Stimulated activated CD4-positive, alpha-beta T cell treated with anti-CD3 and anti-CD28 coated beads, Interleukin-12 subunit alpha, Interleukin-12 subunit beta, amount 100 ng/mL, for 48 hours (primary cell): Measurements from ENCODE around the gene C22orf42.
A peak's percentile ranks its signal among the peaks of the same experiment; 100 is the strongest.
"Not testable (repeated sequence)": the region's sequence is repeated elsewhere in the genome, so short reads cannot be mapped to it uniquely, and the experiment has no call there.

Experiments
- DNase-seq, 3 donors: peaks; one replicate each; pipeline ENCODE4 v3.0.0-alpha.2; 2020; ENCODE audit warnings: low read depth in 2 of 3, low spot score in 1 of 3

C22orf42 gene, protein sequence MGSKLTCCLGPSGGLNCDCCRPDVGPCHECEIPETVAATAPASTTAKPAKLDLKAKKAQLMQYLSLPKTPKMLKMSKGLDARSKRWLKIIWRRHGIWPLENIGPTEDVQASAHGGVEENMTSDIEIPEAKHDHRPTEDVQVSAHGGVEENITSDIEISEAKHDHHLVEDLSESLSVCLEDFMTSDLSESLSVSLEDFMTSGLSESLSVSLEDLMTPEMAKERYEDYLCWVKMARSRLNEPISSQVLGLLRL

DNA sequence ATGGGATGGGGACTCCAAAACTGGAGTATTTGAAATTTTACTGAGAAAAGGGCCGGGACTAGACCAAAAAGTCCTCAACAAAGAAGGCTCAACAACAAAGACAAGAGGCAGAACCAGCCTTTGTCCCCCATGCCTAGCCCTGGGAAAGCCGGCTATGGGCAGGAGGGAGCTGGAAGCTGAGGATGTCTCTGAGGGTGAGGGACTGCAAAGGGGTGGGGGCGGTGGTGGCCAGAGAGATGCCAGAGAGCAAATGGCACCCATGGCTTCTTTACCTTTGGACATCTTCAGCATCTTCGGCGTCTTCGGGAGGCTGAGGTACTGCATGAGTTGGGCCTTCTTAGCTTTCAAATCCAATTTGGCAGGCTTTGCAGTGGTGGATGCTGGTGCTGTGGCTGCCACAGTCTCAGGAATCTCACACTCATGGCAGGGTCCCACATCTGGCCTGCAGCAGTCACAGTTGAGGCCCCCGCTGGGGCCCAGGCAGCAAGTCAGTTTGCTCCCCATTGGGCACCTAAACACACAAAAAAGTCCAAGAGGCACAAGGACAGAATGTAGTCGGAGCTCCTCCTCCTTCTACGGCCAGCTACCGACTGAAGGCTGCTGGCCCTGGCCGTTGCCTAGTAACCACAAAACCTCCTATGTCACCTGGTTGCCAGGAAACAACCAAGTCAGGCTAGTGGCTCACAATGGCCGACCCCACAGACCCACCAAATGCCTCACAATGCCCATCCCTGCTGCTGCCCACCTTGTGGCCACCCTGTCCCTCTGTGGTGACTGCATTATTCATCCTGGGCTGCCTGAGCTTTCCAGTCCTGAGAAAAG is at the start of gene C22orf42:
Gene C22orf42, minus strand, starts transcription at position 592 of the 822 bp plus-strand sequence. Its CDS starts 88 bp downstream, at position 504.
- no peak for DNase-seq

DNA sequence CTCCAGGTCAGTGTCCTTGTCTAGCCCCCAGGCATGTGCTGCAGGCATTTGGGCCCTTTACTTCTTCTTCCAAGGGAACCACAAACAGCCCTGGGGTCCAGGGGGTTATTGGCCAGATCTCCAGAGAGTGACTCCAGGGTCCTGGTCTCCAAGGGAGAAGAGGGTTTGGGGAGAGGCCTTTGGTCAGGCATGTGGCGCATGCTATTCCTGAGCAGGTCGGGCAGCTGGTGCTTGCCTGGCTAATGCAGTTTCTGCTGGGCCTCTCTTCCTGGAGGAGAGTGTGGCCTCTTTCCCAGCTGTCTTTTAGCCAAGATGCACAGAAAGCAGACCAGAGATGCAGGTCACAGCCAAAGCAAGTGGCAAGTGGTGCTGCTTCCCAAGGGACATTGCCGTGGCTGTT is 49.6 kb upstream of the C22orf42 start:
- no peak for DNase-seq

DNA sequence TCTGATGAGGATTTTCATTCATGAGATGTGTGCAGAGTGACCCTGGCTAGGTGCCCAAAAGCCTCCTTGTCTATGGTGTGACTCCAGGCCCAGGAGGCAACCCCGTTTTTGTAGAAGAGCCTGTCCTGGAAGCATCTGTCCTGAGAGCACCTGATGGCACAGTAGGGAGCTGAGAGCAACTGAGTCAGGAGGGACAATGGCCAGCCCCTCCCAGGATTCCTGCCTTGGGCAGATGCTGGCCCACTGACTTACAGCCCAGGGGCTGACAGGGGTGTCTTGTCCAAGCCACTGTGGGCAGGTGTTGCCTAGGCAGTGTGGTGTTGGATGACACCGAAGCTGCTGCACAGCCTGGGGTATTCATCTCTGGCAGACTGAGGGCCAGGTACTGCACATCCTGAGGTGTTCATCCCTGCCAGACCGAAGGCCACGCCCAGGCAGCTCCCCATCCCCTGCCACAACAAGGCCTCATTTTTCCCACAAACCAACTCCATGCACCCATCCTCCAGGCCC is 48.9 kb upstream of the C22orf42 start:
- no peak for DNase-seq

DNA sequence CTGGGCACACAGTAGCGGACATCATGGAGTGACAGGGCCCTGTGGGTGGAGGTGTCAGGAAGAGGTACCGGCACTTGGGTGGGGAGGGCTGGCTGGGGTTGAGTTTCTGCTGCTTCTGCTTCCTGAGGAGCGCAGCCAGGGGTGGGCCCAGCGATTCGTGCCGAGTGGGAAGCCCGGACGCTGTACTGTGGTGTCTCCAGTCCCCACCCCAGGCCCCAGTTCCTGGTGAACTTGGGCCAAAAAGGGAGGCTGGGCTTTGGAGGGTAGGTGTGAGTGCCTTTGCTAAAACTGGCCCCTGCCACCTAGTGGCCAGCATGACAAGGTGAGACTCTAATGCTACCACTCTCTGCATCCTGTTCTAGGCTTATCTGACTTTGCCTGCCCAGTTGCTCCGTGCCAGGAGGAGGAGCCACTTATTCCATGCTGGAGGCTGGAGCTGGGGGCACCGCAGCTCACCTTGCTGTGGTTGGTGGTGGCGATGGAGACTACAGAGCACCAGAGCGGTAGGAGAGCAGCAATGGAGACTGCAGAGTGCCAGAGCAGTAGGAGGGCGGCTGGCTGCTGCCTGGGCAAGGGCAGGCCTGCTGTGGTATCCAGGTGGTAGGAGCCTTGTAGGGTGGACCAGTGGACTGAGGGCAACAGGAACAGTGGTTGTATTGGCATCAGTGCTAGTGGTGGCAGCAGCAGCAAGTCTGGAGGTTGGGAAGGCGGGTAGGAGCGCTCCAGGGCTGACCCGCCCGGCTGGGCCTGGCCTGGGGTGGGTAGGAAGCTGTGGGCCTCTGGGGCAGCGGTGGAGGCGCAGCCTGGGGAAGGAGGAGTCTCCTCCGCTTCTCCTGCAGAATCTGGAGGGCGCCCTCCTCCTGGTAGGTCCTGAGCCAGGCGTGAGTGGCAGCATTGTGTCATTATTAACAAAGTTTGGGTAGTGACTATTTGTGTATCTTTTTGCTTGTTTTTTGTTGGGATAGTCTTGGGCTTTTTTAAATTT is 48.0 kb upstream of the C22orf42 start:
- peak in 1 of 3 donors; percentile 20 for DNase-seq

DNA sequence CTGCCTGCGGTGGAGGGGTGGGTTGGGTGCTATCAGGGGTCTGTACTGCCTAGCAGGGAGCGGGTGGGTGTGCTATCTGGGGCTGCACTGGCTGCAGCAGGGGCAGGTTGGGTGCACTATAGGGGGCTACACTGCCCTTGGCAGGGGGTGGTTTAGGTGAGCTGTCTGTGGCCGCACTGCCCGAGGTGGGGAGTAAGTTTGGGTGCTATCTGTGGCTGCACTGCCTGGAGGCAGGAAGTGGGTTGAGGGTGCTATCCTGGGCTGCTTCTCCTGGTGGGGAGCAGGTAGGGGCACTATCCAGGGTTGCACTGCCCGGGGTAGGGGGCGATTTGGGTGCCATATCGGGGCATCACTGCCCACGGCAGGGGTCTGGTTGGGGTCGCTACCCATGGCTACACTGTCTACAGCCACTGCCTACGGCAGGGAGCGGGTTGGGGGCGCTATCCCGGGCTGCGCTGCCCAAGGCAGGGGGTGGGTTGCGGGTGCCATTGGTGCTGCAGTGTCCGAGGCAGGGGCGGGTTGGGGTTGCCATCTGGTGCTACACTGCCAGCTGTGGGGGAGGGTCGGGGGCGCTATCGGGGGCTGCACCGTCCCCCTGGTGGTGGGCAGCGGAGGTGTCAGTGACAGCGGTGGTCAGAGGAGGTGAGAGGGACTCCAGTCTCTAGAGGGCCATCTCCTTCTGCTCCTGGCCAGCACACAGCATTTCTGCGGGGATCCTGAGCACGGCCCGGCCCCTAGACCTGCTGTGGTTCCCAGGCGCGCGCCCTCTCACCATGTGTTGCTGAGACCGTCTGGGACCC is 47.1 kb upstream of the C22orf42 start:
- DNase-seq = no peak

DNA sequence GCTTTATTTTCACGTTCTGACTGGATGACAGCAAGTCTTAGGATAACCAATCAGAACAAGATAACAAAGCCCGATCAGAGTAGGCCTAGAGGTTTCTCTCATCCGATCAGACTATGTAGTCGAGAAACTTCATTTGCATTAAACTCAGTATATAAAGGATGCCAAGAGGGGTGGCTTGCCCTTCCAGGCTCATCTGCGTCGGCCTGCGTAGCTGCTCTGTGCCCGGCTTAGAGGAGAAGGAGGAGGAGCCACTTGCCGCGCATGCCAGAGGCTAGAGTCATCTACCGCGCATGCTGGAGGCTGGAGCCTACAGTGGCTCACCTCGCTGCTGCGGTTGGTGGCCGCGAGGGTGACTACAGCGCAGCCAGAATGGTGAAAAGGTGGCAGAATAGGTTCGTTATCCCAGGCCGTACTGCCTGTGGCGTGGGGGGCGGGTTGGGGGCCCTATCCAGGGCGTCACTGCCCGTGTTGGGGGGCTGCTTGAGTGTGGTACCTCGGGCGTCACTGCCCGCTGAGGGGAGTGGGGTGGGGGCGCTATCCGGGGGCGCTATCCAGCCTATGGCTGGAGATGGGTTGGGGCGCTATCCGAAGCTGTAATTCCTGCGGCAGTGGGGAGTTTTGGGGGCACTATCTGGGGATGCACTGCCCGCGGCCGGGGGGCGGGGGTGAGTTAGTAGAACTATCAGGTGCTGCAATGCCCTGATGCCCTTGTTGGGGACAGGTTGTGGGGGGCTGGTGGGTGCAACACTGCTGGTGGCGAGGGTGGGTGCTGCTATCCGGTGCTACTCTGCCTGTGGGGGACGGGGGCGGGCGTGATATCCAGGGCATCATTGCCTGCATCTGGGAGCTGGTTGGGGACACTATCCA is 46.0 kb upstream of the C22orf42 start, which contains the start of gene RFPL2:
Gene RFPL2, minus strand, starts transcription at position 218 of the 867 bp plus-strand sequence. CDS start 2,622 bp downstream, outside the sequence.
- DNase-seq = peak in 1 of 3 donors; percentile 9

DNA sequence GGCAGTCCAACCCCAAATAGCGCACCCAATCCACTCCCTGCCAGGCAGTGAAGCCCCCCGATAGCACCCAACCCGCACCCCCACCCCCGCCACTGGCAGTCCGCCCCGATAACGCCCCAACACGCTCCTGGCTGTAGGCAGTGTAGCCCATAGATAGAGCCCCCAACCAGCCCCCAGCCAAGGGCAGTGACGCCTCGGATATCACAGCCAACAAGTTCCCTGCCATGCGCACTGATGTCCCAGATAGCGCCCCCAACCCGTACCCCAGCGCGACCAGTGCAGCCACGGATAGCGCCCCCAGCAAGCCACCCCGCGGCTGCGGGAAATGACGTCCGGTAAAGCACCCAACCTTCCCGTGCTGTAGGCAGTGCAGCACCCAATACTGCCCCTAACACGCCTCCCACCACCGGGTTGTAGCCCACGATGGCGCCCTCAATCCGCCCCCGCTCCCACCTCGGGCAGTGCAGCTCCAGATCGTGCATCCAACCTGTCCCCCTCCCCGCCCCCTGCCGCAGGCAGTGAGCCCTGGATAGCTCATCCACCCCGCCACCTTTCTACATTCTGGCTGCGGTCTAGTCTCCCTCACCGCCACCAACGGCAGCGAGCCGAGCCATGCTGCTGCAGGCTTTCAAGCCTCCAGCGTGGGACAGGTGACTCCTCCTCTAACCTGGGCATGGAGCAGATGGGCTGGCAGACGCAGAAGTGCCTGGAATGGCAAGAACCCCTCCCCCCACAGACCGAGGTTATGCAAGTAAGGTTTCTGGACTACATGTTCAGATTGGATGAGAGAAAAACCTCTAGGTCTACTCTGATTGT is 45.1 kb upstream of the C22orf42 start:
- DNase-seq = no peak

DNA sequence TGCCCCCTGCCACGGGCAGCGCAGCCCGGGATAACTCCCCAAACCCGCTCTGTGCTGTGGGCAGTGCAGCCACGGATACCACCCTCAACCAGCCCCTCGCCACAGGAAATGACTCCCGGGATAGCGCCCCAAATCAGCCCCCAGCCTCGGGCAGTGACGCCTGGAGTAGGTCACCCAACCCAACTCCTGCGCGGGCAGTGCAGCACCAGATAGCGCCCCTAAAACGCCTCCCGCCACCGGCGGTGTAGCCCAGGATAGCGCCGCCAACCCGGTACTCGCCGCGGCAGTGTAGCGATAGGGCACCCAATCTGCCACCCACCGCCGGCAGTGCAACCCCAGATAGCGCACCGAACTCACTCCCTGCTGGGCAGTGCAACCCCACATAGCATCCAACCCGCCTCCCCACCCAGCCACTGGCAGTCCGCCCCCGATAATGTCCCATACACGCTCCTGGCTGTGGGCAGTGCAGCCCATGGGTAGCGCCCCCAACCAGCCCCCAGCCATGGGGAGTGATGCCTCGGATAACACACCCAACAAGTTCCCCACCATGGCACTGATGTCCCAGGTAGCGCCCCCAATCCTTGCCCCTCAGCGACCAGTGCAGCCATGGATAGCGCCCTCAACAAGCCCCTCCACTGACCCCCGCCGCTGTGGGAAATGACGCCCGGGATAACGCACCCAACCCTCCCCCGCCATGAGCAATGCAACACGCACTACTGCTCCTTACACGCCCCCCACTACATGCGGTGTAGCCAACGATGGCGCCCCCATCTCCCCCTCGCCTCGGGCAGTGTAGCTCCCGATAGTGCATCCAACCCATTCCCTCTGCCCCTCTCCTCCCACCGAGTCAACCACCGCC is 44.3 kb upstream of the C22orf42 start:
- DNase-seq = no peak

DNA sequence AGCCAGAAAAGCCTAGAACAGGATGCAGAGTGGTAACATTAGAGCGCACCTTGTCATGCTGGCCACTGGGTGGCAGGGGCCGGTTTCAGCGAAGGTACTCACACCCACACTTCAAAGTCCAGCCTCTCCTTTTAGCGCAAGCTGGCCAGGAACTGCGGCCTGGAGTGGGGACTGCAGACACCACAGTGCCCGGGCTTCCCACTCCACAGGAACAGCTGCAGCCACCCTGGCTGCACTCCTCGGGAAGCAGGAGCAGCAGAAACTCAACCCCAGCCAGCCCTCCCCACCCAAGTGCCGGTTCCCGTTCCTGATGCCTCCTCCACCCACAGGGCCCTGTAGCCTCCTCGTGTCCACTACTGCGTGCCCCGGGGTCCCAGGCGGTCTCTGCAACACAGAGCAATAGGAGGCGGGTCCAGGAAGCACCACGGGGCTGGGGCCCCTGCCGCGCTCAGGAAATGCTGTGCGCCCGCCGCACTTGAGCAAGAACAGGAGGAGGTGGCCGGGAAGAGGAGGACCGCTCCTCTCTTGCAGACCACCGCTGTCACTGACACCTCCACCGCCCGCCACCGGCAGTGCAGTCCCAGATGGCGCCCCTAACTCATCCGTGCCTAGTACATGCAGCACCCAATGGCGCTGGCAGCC is 43.6 kb upstream of the C22orf42 start:
- peak in 1 of 3 donors; percentile 8 for DNase-seq

DNA sequence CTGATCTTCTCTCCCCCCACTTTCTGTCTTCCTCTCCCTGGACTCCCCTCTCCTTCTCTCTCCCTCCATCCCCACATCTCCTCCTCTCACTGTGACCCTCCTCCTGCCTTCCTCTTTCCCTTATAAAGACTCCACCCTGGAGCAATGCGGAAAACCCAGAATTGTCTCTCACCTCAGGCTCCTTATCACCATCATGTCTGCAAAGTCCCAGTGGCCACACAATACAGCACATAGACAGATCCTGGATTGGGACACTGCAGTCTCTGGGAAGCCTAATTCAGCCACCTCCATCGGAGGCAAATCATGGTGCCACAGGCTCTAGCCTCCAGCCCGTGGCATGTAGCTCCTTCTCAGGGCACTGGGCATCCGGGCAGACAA is 43.0 kb upstream of the C22orf42 start:
- DNase-seq = no peak

DNA sequence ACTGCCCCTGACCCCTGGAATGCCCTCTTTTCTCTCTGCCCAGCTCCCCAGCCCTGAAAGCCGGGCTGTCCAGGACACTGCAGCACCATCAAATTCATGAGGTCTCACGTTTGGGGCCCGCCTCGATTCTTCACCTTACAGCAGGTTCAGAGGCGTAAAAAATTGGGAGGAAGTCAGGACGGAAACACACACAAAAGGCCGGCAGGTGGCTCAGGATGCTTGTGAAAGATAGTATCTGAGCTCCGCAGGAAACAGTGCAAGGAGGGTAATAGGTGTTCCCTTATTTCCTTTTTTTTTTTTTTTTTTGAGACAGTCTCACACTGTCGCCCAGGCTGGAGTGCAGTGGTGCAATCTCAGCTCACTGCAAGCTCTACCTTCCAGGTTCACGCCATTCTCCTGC is 41.6 kb upstream of the C22orf42 start:
- no peak for DNase-seq

DNA sequence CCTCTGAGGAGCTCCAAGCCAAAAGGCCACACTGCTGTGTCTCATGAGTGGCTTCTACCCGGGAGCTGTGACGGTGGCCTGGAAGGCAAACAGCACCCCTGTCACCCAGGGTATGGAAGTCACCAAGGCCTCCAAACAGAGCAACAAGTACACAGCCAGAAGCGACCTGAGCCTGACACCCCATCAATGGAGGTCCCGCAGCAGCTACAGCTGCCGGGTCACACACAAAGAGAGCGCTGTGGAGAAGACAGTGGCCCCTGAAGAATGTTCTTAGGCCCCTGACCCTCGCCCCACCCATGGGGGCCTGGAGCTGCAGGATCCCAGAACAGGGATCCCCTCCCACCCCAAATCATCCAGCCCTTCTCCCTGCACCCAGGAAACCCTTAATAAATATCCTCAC is 40.9 kb upstream of the C22orf42 start:
- DNase-seq = no peak

DNA sequence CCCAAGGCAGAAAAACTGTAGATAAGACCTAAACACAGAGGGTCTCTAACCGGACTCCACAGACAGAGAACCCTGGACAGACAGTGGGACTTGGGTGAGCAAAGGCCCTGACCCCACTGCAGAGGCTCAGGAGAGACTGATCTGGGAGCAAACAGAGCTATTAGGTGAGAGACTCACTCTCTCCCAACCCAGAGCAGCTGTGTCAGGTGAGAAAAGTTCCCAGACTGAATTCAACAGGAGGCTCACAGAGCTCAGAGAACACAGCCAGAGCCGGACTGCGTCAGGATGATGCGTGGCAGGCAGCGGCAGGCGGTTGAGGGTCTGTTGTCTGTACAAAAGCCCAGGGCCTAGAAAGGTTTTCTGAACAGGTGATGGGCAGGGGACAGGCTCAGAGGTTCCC is 40.2 kb upstream of the C22orf42 start:
- DNase-seq = no peak

DNA sequence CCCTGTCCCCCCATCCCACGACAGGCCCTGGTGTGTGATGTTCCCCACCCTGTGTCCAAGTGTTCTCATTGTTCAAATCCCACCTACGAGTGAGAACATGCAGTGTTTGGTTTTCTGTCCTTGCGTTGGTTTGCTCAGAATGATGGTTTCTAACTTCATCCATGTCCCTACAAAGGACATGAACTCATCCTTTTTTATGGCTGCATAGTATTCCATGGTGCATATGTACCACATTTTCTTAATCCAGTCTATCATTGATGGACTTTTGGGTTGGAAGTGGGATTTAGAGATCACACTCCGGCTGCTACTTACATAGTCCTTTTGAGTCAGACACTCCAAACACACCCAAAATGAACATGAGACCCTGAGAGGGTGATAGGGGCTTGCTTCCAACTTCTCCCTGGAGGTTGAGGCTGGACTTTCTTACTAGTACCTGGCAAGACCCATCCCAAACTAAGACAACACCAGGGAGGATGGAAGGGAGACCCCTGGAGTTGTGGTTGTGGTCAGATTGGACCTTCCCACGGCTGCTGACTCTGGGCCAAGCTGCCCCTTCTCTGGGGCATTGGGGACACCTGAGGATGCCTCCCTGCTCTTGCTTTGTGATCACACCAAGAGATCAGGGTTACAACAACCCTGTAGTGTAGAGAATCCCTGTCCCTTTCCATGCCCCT is 38.6 kb upstream of the C22orf42 start:
- DNase-seq = not testable (repeated sequence)

DNA sequence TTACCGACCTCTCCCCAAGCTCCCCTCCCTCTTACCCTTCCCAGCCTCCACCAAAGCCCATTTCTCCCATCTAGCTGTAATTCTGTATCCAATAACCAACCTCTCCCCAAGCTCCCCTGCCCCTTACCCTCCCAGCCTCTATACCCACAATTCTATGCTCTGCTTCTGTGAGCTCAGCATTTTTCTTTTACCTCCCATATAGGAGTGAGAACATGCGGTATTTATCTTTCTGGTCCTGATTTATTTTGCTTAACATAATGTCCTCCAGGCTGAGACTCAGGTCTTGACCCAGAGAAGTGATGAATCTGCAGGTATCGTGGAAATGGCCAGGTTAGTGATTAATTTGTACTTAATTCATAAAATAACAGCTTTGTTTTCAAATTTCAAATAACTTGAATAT is 36.8 kb upstream of the C22orf42 start:
- DNase-seq = not testable (repeated sequence)

DNA sequence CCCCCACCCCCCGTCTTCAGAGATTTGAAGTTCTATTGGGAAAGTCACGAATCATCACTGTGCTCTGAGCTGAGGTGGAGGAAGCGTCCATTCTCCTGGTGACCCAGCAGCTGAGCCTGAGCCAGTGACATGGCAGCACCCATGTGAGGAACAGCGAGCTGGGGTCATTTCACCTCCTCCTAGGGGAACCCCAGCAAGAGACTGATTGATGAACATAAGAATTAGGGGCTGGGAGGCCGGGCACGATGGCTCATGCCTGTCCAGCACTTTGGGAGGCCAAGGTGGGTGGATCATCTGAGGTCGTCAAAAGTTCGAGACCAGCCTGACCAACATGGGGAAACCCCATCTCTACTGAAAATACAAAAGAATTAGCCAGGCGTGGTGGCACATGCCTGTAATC is 34.2 kb upstream of the C22orf42 start:
- not testable (repeated sequence) for DNase-seq
